H4 (cell line): Measurements from ENCODE around the gene BMERB1. TPM values are rescaled to one million over a fixed set of nuclear protein-coding genes. Genes with fewer than 3 reads are reported as not detected.

Experiments used
- DNase-seq: peaks from one replicate; pipeline ENCODE4 v3.0.0-alpha.2; 2015; ENCODE audit warnings: low spot score
- total RNA-seq: library from RNA; depleted of rRNA; stranded (reverse); fragments of >200 nt; shearing (Covaris generic); gene quantifications from 2 replicates; pipeline ENCODE4 v1.2.3, GENCODE V29; 2014; rRNA removed

Gene BMERB1
- total RNA-seq, 1 experiment from 2014 or later, result 16.4 TPM

DNA sequence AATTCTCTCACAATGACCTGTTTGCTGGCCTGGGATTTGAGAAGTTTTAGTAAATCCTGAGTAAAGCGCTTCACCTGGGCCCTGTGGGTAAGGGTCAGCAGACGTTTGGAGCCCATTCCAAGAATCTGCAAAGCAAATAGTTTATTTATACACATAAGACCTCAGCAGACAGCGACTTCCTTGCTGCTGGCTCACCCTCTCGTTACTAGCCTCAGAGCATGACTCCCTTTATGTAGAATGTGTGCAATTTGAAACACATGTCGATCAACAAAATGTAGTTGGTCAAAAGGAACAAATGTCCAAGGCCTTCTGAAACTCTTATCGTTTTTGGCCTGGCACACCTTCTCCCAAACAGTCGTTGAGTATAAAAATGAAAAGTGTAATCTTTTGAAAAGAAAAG lies 177.2 kb downstream of the BMERB1 start:
- DNase-seq, result no peak

- no peak for DNase-seq
Observed at GRCh38 chr16:15613676-15614075, 179.3 kb downstream of the BMERB1 start.

DNA sequence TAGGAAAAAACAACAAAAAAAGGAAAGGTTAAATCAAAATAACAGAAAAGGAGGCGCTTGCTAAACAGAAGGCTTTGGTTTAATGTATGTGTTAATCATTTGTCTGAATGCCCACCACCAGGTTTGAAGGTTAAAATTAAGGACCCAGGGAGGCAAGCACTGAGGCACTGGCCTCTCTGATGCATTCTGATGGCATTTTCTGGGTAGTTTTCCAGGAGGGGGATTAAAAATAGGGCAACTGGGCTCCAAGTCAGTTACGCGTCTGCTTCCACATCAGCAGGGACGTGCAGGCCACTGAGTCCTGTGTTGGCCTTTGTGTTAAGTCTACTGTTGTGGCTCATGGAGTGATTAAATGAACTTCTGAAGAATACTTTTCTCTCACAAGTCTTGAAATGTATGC lies 181.6 kb downstream of the BMERB1 start:
- no peak for DNase-seq

DNA sequence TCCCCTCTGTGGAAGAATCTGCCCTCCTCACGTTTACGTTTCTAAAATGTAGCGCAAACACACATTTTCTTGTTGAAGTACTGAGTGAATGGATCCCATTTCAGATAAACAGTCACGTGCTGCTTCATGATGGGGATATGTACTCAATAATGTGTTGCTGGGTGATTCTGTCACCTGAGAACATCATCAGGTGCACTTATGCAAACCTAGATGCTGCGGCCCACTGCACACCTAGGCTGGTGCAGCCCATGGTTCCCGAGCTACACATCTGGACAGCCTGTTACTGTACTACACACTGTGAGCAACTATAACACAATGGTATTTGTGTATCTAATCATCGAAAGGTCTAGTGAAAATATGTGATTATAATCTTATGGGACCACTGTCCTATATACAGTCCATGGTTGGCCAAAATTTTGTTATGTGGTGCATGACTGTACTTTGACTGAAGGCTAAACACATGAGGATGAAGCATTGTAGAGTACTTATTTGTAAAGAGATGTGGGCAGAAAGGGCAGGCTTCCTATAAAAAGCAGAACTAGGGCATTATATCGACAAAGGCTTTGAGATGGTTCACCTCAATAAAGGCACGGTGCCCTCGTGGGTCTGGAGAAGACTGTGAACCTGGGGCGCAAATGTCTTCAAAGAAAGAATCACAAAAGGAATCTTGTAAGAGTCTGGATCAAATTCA lies 182.2 kb downstream of the BMERB1 start:
- DNase-seq, result no peak

GRCh38 chr16:15617901-15618300 lies 183.5 kb downstream of the BMERB1 start:
- no peak for DNase-seq

DNA sequence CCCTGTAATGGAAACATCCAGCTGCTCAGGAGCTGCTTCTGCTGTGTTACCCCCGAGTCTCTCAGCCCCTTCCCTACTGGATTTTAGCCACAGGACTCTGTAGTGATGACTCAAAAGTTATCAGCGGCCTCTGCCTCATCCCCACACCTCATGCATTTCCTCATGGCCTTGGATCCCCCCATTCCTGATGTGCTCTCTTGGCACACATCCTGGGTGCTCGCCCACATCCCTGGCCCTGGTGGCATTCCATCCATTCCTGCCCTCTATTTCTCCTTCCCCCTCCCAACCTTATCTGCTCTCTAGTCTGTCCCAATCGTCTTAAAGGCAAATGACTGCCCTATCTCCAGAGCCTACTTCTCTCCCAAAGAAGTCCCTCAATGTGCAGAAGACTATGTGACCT lies 184.0 kb downstream of the BMERB1 start:
- no peak for DNase-seq

DNA sequence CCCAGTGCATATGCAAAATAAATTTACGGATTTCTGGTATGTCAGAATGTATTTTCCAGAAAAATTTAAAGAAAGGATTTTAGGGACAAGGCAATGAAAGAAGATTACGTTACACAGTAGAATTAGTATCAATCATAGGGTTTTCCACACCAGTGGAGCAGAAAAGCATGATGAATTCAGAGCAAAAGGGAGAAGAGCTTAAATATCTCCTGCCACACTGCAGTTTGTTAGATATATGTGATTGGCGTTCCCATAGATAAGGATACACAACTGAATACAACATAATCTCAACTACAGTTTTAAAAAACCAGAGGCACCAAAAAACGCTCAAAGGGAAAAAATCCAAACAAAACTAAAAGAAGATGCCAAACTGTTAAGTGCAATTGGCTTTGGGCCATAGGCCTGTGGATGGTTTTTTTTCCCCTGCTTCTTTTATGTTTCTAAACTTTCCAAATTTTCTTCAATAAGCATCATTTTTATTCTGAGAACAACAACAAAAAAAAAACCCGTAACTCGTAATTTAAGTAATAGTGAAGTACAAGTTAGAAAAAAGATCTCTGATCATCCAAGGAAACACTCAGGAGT lies 186.3 kb downstream of the BMERB1 start:
- no peak for DNase-seq

- DNase-seq, result no peak
Observed at GRCh38 chr16:15621456-15621855, 187.1 kb downstream of the BMERB1 start.

DNA sequence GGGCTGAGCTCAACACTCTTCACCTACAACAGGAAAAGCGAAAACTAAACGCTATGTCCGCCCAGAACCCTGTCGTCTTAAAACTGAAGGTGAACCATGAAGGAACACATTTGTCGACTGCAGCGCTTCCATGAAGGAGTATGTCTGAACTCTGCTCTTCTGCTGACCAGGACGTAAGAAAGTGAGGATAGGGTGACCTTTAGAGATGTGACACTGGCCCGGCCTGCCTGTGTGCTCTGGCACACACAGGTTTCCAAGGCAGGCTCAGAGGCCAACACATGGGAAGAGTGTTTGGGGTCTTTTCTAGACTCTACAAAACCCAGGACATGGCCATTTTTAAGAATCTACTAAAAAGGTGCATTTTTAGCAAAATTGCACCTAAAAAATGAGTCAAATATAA lies 187.5 kb downstream of the BMERB1 start:
- DNase-seq, result no peak

GRCh38 chr16:15631730-15632409 lies 197.5 kb downstream of the BMERB1 start:
- no peak for DNase-seq

DNA sequence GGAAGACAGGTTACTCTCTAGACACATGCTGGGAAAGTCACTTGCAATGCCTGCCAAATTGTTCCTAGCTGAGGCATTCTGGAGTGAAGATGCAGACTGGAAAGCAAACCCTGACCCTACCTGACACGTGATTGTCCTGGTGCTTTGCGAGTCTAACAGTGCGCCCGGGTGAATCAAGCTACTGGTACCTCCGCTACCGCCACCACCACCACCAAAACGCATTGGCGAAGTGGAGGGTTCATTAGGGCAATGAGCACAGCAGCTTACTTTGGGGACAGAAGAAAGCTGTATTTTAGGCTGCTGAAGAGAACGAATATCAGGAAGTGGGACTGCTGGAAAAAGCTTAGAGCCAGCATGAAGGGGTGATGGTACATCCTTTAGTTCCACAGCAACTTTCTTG lies 201.5 kb downstream of the BMERB1 start:
- no peak for DNase-seq

DNA sequence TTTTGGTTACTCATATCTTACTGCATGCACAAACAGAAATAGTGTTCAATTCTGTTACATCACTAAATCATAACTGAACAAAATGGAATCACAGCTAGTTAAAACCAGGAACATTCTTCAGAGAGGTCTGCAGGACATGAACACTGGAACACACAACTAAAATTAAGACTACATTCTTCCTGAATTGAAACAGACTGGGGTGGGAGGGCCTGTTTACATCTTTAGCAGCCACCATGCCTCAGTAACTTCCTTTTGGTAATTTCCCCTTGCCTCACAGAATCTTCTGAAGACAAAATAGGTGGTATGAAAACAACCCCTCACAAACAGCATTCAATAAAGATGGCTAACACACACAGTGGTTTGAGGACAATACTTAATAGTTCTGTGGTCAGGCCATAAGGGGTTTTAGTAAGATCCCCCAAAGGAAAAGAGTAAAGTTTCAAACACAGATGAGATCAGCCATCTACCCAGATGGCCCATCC lies 202.0 kb downstream of the BMERB1 start:
- DNase-seq, result no peak

Other genes with a start within 250 kb of the BMERB1 start
- gene NPIPA5, start 56.3 kb upstream of the BMERB1 start, total RNA-seq, result 0.17 and 2.1 TPM in 2 replicates
- not detected in 2 replicates for gene MPV17L, start 38.8 kb upstream of the BMERB1 start, total RNA-seq
- 3.4 and 4.8 TPM in 2 replicates for gene MARF1, start 208.6 kb downstream of the BMERB1 start, total RNA-seq
- 19.7 and 20.4 TPM in 2 replicates for gene NDE1, start 215.7 kb downstream of the BMERB1 start, total RNA-seq